H1 (cell line): ENCODE data around the gene CABP4. TPM values are rescaled to one million over a fixed set of nuclear protein-coding genes. Genes with fewer than 3 reads are reported as not detected.
A peak's percentile ranks its signal among the peaks of the same experiment; 100 is the strongest.

ENCODE experiments used
- CTCF ChIA-PET: fragments of 300-600 bp; sonication (Branson Sonifier 250); formaldehyde crosslinking; loops from one replicate; lab custom pipeline; 2021; ENCODE audit not compliant: partially characterized antibody; lab: Charles Lee
- POLR2A ChIA-PET: fragments of 300-600 bp; sonication (Branson Sonifier 250); formaldehyde crosslinking; loops from one replicate; lab custom pipeline; 2021; ENCODE audit warnings: inconsistent platforms; ENCODE audit not compliant: partially characterized antibody; lab: Charles Lee
- DNase-seq, 2 experiments: peaks; one replicate each; pipeline versions ENCODE4 v3.0.0 to v3.0.0-alpha.2; 2010 to 2022; ENCODE audit warnings: low spot score in 2 of 2, low read depth in 1 of 2, mixed read lengths in 1 of 2
- FAIRE-seq: peaks from 2 replicates; lab custom pipeline; 2011; peaks lifted over from hg19 to GRCh38; lab: Jason Lieb, UNC
- H2AFZ ChIP-seq: 2 replicates; pipeline ENCODE4 v1.8.1; 2012; ENCODE audit warnings: low read length, inconsistent platforms
- H2AK5ac ChIP-seq: 2 replicates; pipeline ENCODE4 v1.6.1; 2013; ENCODE audit warnings: low read depth, low read length
- H2BK120ac ChIP-seq: replicated peaks from 2 replicates; pipeline ENCODE3; 2013; ENCODE audit warnings: low read depth, low read length, inconsistent platforms
- H2BK12ac ChIP-seq: 2 replicates; pipeline ENCODE4 v1.6.1; 2013; ENCODE audit warnings: low read depth, low read length
- H2BK15ac ChIP-seq: 2 replicates; pipeline ENCODE4 v1.6.1; 2013; ENCODE audit warnings: low read length
- H2BK20ac ChIP-seq: 2 replicates; pipeline ENCODE4 v1.6.1; 2013; ENCODE audit warnings: low read length
- H2BK5ac ChIP-seq: 2 replicates; pipeline ENCODE4 v1.6.1; 2013; ENCODE audit warnings: low read depth, low read length
- H3K14ac ChIP-seq: 2 replicates; pipeline ENCODE4 v1.6.1; 2013; ENCODE audit warnings: inconsistent platforms; ENCODE audit not compliant: insufficient read length
- H3K18ac ChIP-seq: 2 replicates; pipeline ENCODE4 v1.6.1; 2013; ENCODE audit warnings: low read length; ENCODE audit errors: extremely low read depth
- H3K23ac ChIP-seq: 2 replicates; pipeline ENCODE4 v1.6.1; 2013; ENCODE audit warnings: inconsistent platforms; ENCODE audit not compliant: insufficient read length
- H3K23me2 ChIP-seq: 2 replicates; pipeline ENCODE4 v1.6.1; 2013; ENCODE audit warnings: low read depth, low read length
- H3K27ac ChIP-seq: 2 replicates; pipeline ENCODE4 v1.6.1; 2011; ENCODE audit warnings: low read depth, low read length, inconsistent platforms
- H3K27me3 ChIP-seq, 4 experiments: replicated peaks in 1 of 4; 1 replicate in 1 of 4; 2 replicates in 3 of 4; pipeline versions ENCODE4 v1.6.1 to v1.8.1; 2011 to 2013; ENCODE audit warnings: low read length in 3 of 4, mild to moderate bottlenecking in 3 of 4, inconsistent platforms in 2 of 4, mixed read lengths in 2 of 4, moderate library complexity in 1 of 4; ENCODE audit not compliant: control insufficient read depth in 3 of 4, insufficient read depth in 3 of 4; ENCODE audit errors: extremely low read depth in 1 of 4
- H3K36me3 ChIP-seq, 4 experiments: 2 replicates each; pipeline versions ENCODE4 v1.6.1 to v1.8.1; 2011 to 2013; ENCODE audit warnings: mild to moderate bottlenecking in 4 of 4, low read length in 3 of 4, moderate library complexity in 2 of 4, control low read depth in 1 of 4, inconsistent platforms in 1 of 4; ENCODE audit not compliant: insufficient read depth in 4 of 4, control insufficient read depth in 2 of 4
- H3K4ac ChIP-seq: replicated peaks from 2 replicates; pipeline ENCODE3; 2013; ENCODE audit warnings: low read length, low read depth, mixed read lengths, inconsistent platforms; ENCODE audit not compliant: insufficient read length
- H3K4me1 ChIP-seq, 4 experiments: replicated peaks in 1 of 4; 1 replicate in 1 of 4; 2 replicates in 3 of 4; pipeline versions ENCODE4 v1.6.1 to v1.8.1; 2011 to 2013; ENCODE audit warnings: low read length in 3 of 4, inconsistent platforms in 2 of 4, mixed read lengths in 1 of 4; ENCODE audit not compliant: insufficient read depth in 4 of 4, control insufficient read depth in 3 of 4
- H3K4me2 ChIP-seq, 2 experiments: 2 replicates each; pipeline versions ENCODE4 v1.6.1 to v1.8.1; 2011 to 2013; ENCODE audit warnings: low read depth in 2 of 2, low read length in 2 of 2, control low read depth in 1 of 2, inconsistent platforms in 1 of 2, mild to moderate bottlenecking in 1 of 2; ENCODE audit not compliant: insufficient read depth in 1 of 2
- H3K4me3 ChIP-seq, 4 experiments: fragments of 200-600, 300-600 bp in 1 of 4; sonication (generic), shearing (Covaris generic), sonication (Bioruptor Twin) in 1 of 4; 2 replicates each; pipeline versions ENCODE4 v1.5.1 to v1.8.1; 2011 to 2016; ENCODE audit warnings: low read length in 4 of 4, low read depth in 3 of 4, control low read depth in 2 of 4, inconsistent platforms in 2 of 4, mild to moderate bottlenecking in 2 of 4, mixed read lengths in 1 of 4, moderate library complexity in 1 of 4; ENCODE audit not compliant: insufficient read depth in 2 of 4; ENCODE audit errors: extremely low read depth in 1 of 4
- H3K56ac ChIP-seq: replicated peaks from 2 replicates; pipeline ENCODE3; 2013; ENCODE audit warnings: low read depth, mild to moderate bottlenecking, mixed read lengths, low read length, inconsistent platforms; ENCODE audit not compliant: insufficient read length
- H3K79me1 ChIP-seq: 2 replicates; pipeline ENCODE4 v1.6.1; 2013; ENCODE audit warnings: low read depth, low read length, control low read depth
- H3K79me2 ChIP-seq, 2 experiments: 2 replicates each; pipeline versions ENCODE4 v1.6.1 to v1.8.1; 2012 to 2013; ENCODE audit warnings: low read length in 2 of 2, mild to moderate bottlenecking in 2 of 2, inconsistent platforms in 1 of 2; ENCODE audit not compliant: insufficient read depth in 2 of 2, control insufficient read depth in 1 of 2
- H3K9ac ChIP-seq, 4 experiments: replicated peaks in 1 of 4; 1 replicate in 1 of 4; 2 replicates in 3 of 4; pipeline versions ENCODE4 v1.6.1 to v1.8.1; 2011 to 2013; ENCODE audit warnings: low read depth in 3 of 4, low read length in 3 of 4, control low read depth in 2 of 4, mild to moderate bottlenecking in 2 of 4, moderate library complexity in 2 of 4, inconsistent platforms in 1 of 4; ENCODE audit errors: extremely low read depth in 1 of 4
- H3K9me3 ChIP-seq, 2 experiments: 2 replicates each; pipeline versions ENCODE4 v1.6.1 to v1.8.1; 2012 to 2013; ENCODE audit warnings: mild to moderate bottlenecking in 2 of 2, moderate library complexity in 2 of 2, control low read depth in 1 of 2, inconsistent platforms in 1 of 2, low read depth in 1 of 2, low read length in 1 of 2, mixed read lengths in 1 of 2; ENCODE audit not compliant: insufficient read depth in 2 of 2
- H4K20me1 ChIP-seq, 2 experiments: replicated peaks in 1 of 2; 2 replicates each; pipeline versions ENCODE3 to v1.8.1; 2011 to 2013; ENCODE audit warnings: inconsistent platforms in 2 of 2, low read length in 2 of 2, mild to moderate bottlenecking in 1 of 2; ENCODE audit not compliant: insufficient read depth in 2 of 2, control insufficient read depth in 1 of 2
- H4K5ac ChIP-seq: 2 replicates; pipeline ENCODE4 v1.6.1; 2013; ENCODE audit warnings: low read length, low read depth, mixed read lengths, inconsistent platforms; ENCODE audit not compliant: insufficient read length
- H4K8ac ChIP-seq: 2 replicates; pipeline ENCODE4 v1.8.0; 2013; ENCODE audit warnings: mild to moderate bottlenecking, moderate library complexity, low read length, inconsistent platforms; ENCODE audit not compliant: insufficient read depth; ENCODE audit errors: extremely low read depth
- H4K91ac ChIP-seq: replicated peaks from 2 replicates; pipeline ENCODE3; 2013; ENCODE audit warnings: low read length, mixed read lengths, inconsistent platforms; ENCODE audit not compliant: insufficient read length
- BACH1 ChIP-seq: IDR thresholded peaks from 2 replicates; pipeline ENCODE4 v1.6.1; 2012; ENCODE audit warnings: low read length, improper control_type of control experiment
- EP300 ChIP-seq, 2 experiments: IDR thresholded peaks; 1 replicate in 1 of 2; 2 replicates in 1 of 2; pipeline ENCODE4 v1.6.1; 2011 to 2012; ENCODE audit warnings: low read depth in 2 of 2, low read length in 2 of 2, mild to moderate bottlenecking in 2 of 2, borderline replicate concordance in 1 of 2, inconsistent platforms in 1 of 2, moderate library complexity in 1 of 2
- HDAC2 ChIP-seq, 2 experiments: fragments of 300-600 bp in 1 of 2; sonication (generic) in 1 of 2; IDR thresholded peaks; 2 replicates each; pipeline ENCODE4 v1.6.1; 2011 to 2012; ENCODE audit warnings: low read depth in 2 of 2, low read length in 2 of 2, mild to moderate bottlenecking in 2 of 2, moderate library complexity in 2 of 2, borderline replicate concordance in 1 of 2, inconsistent platforms in 1 of 2
- KDM1A ChIP-seq: fragments of 200-600, 300-600 bp; sonication (generic); IDR thresholded peaks from 2 replicates; pipeline ENCODE4 v1.7.1; 2016; ENCODE audit warnings: mild to moderate bottlenecking, low read length, borderline replicate concordance
- KDM4A ChIP-seq: IDR thresholded peaks from one replicate; pipeline ENCODE4 v1.7.1; 2012; ENCODE audit warnings: low read depth, mild to moderate bottlenecking, moderate library complexity, low read length, inconsistent platforms; ENCODE audit not compliant: severe bottlenecking
- MAFK ChIP-seq: IDR thresholded peaks from 2 replicates; pipeline ENCODE4 v1.6.1; 2012; ENCODE audit warnings: low read depth, mild to moderate bottlenecking, improper control_type of control experiment, low read length
- MAX ChIP-seq: IDR thresholded peaks from 2 replicates; pipeline ENCODE4 v1.6.1; 2012; ENCODE audit warnings: inconsistent platforms
- NRF1 ChIP-seq: IDR thresholded peaks from 2 replicates; pipeline ENCODE4 v1.6.1; 2011; ENCODE audit warnings: mild to moderate bottlenecking, low read depth, low read length, improper control_type of control experiment
- SP1 ChIP-seq: IDR thresholded peaks from 2 replicates; pipeline ENCODE4 v1.6.1; 2011; ENCODE audit warnings: low read depth, low read length
- SRF ChIP-seq: IDR thresholded peaks from 2 replicates; pipeline ENCODE4 v1.6.1; 2011; ENCODE audit warnings: mild to moderate bottlenecking, low read depth, low read length, moderate library complexity
- TCF12 ChIP-seq: IDR thresholded peaks from 2 replicates; pipeline ENCODE4 v1.6.1; 2011; ENCODE audit warnings: low read depth, mild to moderate bottlenecking, low read length
- WGBS, 2 experiments: shearing (Covaris generic) in 1 of 2; methylation state at CpG; one replicate each; pipeline versions ENCODE4 v1.1.6 to v1.1.7; 2013 to 2015; ENCODE audit warnings: low lambda C conversion rate in 2 of 2, mixed read lengths in 2 of 2, inconsistent platforms in 1 of 2, low coverage in 1 of 2, missing lambda C conversion rate in 1 of 2; ENCODE audit not compliant: insufficient replicate concordance in 2 of 2, insufficient coverage in 1 of 2, insufficient read length in 1 of 2; ENCODE audit errors: extremely low coverage in 1 of 2, missing lambda C conversion rate in 1 of 2; 5-methylcytosine and 5-hydroxymethylcytosine counted together
- polyA plus RNA-seq, 7 experiments: library from polyadenylated mRNA; depleted of rRNA in 3 of 7; stranded (reverse) in 5 of 7; unstranded in 2 of 7; fragments of >200 nt in 5 of 7; fragments of 200-250 nt in 2 of 7; gene quantifications; 1 replicate in 5 of 7; 2 replicates in 1 of 7; 4 replicates in 1 of 7; pipeline versions ENCODE4 v1.2.1 to v1.2.3, GENCODE V29; 2011 to 2013; ENCODE audit warnings: missing spikeins in 2 of 7, mixed read lengths in 2 of 7
- total RNA-seq: library from RNA; stranded (reverse); fragmentation: NEBNext Ultra II Directional; extraction: Animal tissue kit (Norgen Biotek cat#: 25700); gene quantifications from 2 replicates; pipeline ENCODE4 v1.2.1, GENCODE V29; 2021

Gene CABP4
- total and polyA plus RNA-seq, 2 of the 8 experiments (the other 6 are each of a cell fraction or from before 2014, with no cell fraction given), result not detected

- POLR2A ChIA-PET, result interaction anchor here (0.7 to 12.5 kb wide), 23 partner anchors 9 to 85 kb away, joined by 3 to 104 read pairs (median 4); partner anchors contain the start of genes CABP4, CARNS1, GPR152 and POLD4
- TF ChIP-seq HDAC2 (IDR thresholded peaks at IDR 0.05; ENCODE audit: borderline replicate concordance in 1 of 2, low read depth in 2 of 2, low read length in 2 of 2) (0 out of 4 replicates have a peak, but pooled peaks of 1 of the 2 experiments have one; percentile 56), EP300 (IDR thresholded peaks at IDR 0.05; ENCODE audit: borderline replicate concordance in 1 of 2, low read depth in 2 of 2, low read length in 2 of 2) (peak; percentile 49 to 79; a peak in 2 of 3 replicates), NRF1 (no peak), KDM4A (no peak), MAFK (no peak), SRF (peak; percentile 92), MAX (peak; percentile 88), SP1 (peak; percentile 83), KDM1A (peak; percentile 78; the same call in 1 of the 2 replicates), BACH1 (no peak), TCF12 (peak; percentile 89; the same call in 1 of the 2 replicates)
Measured at GRCh38 chr11:67436459-67437081, 18.6 kb upstream of the CABP4 start.

More at GRCh38 chr11:67436459-67437081, 18.6 kb upstream of the CABP4 start:
- Histone ChIP-seq H3K27me3 (no peaks in the 10 kb centered on the region), H4K20me1 (peaks cover 0 to 21% of the 10 kb centered on the region in 2 experiments), H4K91ac (peak overlapping the region; percentile 88), H3K4me3 (peak overlapping the region in 1 of 4 experiments; percentile 26; a peak in 1 of 8 replicates), H2BK15ac (no peak overlapping the region), H2BK20ac (0 out of 2 replicates have a peak overlapping the region, but pooled peaks have one; percentile 7), H3K9ac (no peak overlapping the region), H3K14ac (no peak overlapping the region), H3K4ac (no peak overlapping the region), H4K5ac (peak overlapping the region; percentile 57), H3K79me1 (no peaks in the 10 kb centered on the region), H3K36me3 (peaks cover 8 to 34% (median 18%) of the 10 kb centered on the region in 4 experiments), H3K27ac (peak overlapping the region; percentile 80; the same call in 1 of the 2 replicates), H3K23me2 (no peaks in the 10 kb centered on the region), H3K18ac (peak overlapping the region; percentile 13), H2BK5ac (peak overlapping the region; percentile 87), H4K8ac (peak overlapping the region; percentile 51; the same call in 1 of the 2 replicates), H2AK5ac (0 out of 2 replicates have a peak overlapping the region, but pooled peaks have one; percentile 60), H3K56ac (no peak overlapping the region), H3K79me2 (no peaks in the 10 kb centered on the region), H3K23ac (no peak overlapping the region), H2BK12ac (0 out of 2 replicates have a peak overlapping the region, but pooled peaks have one; percentile 33), H3K9me3 (no peaks in the 10 kb centered on the region), H2BK120ac (no peak overlapping the region), H2AFZ (no peak overlapping the region), H3K4me2 (peak overlapping the region; percentile 5 to 41; a peak in 1 of 4 replicates), H3K4me1 (peaks cover 0 to 17% (median 14%) of the 10 kb centered on the region in 4 experiments; a peak in 6 of 7 replicates)
- DNase-seq (peak; percentile 69 to 70), FAIRE-seq (no peak)
- CTCF ChIA-PET, result interaction anchor here (0.6 to 1.8 kb wide), 3 partner anchors 32 to 56 kb away, joined by 3 to 5 read pairs (median 3); no protein-coding TSS in a partner anchor
- WGBS, 2 experiments, result 60% methylated on average over 6 of the region's 6 CpGs; no CpG with 5 or more reads in 1 of the 2 experiments
